OCI-LY7 (cell line): ENCODE results near the gene SLC4A9. TPM values are rescaled to one million over a fixed set of nuclear protein-coding genes. Genes with fewer than 3 reads are reported as not detected.

Source experiments
- BruUV-seq: library from RNA; stranded (reverse); fragments of 400-500 nt; replicated peaks from 2 replicates; lab custom pipeline; 2021; lab: Mats Ljungman, UMichigan
- CTCF ChIA-PET: fragments of 300-600 bp; sonication (Branson Sonifier 250); formaldehyde crosslinking; loops from one replicate; lab custom pipeline; 2022; ENCODE audit warnings: antibody characterized with exemption; ENCODE audit not compliant: unreplicated experiment; lab: Charles Lee
- POLR2A ChIA-PET: fragments of 300-600 bp; sonication (Branson Sonifier 250); formaldehyde crosslinking; loops from one replicate; lab custom pipeline; 2022; ENCODE audit warnings: antibody characterized with exemption; lab: Charles Lee
- DNase-seq: peaks from one replicate; pipeline ENCODE4 v3.0.0-alpha.2; 2015; ENCODE audit warnings: low spot score
- H2AFZ ChIP-seq: fragments of 200-600 bp; sonication (generic), shearing (Covaris generic); 2 replicates; pipeline ENCODE4 v1.6.1; 2014; ENCODE audit warnings: mild to moderate bottlenecking, antibody characterized with exemption, low read length, moderate library complexity
- H3K27ac ChIP-seq: fragments of 200-600 bp; sonication (generic); 2 replicates; pipeline ENCODE4 v1.5.1; 2014; ENCODE audit warnings: mixed run types, low read depth, mild to moderate bottlenecking, moderate library complexity, low read length, inconsistent platforms; ENCODE audit not compliant: poor library complexity, severe bottlenecking
- H3K36me3 ChIP-seq: fragments of 200-600 bp; sonication (generic); 2 replicates; pipeline ENCODE4 v1.6.1; 2014; ENCODE audit warnings: mild to moderate bottlenecking, antibody characterized with exemption, low read length, moderate library complexity, mixed read lengths; ENCODE audit not compliant: insufficient read depth
- H3K4me1 ChIP-seq: fragments of 200-600 bp; sonication (generic); 2 replicates; pipeline ENCODE4 v1.5.1; 2014; ENCODE audit warnings: mild to moderate bottlenecking, low read length; ENCODE audit not compliant: insufficient read depth, poor library complexity, severe bottlenecking
- H3K4me2 ChIP-seq: fragments of 200-600 bp; sonication (generic); 2 replicates; pipeline ENCODE4 v1.6.1; 2014; ENCODE audit warnings: mild to moderate bottlenecking, low read length
- H3K4me3 ChIP-seq: fragments of 200-600 bp; sonication (generic); 2 replicates; pipeline ENCODE4 v1.5.1; 2014; ENCODE audit warnings: mild to moderate bottlenecking, low read depth, low read length; ENCODE audit not compliant: poor library complexity, severe bottlenecking
- H3K79me2 ChIP-seq: fragments of 200-600 bp; sonication (generic); 2 replicates; pipeline ENCODE4 v1.6.1; 2016; ENCODE audit warnings: low read depth, mild to moderate bottlenecking, low read length, moderate library complexity, mixed read lengths; ENCODE audit not compliant: insufficient read depth
- H3K9me2 ChIP-seq: fragments of 200-600 bp; sonication (generic); 2 replicates; pipeline ENCODE4 v1.6.1; 2016; ENCODE audit warnings: mild to moderate bottlenecking, low read length, mixed read lengths; ENCODE audit not compliant: insufficient read depth
- H3K9me3 ChIP-seq: fragments of 200-600 bp; sonication (generic); 2 replicates; pipeline ENCODE4 v1.6.1; 2014; ENCODE audit warnings: mild to moderate bottlenecking, mixed run types, low read length, mixed read lengths
- H4K20me1 ChIP-seq: fragments of 200-600 bp; sonication (generic); 2 replicates; pipeline ENCODE4 v1.6.1; 2014; ENCODE audit warnings: mild to moderate bottlenecking, antibody characterized with exemption, low read length, moderate library complexity, mixed read lengths; ENCODE audit not compliant: insufficient read depth
- CTCF ChIP-seq: fragments of 200-600 bp; sonication (generic); conservative IDR thresholded peaks from 2 replicates; pipeline ENCODE4 v1.5.1; 2014; ENCODE audit warnings: mild to moderate bottlenecking, antibody characterized with exemption, low read length, moderate library complexity, mixed read lengths
- EZH2phosphoT487 ChIP-seq: fragments of 200-600 bp; sonication (generic); IDR thresholded peaks from 2 replicates; pipeline ENCODE4 v1.6.1; 2018; ENCODE audit warnings: low read depth, borderline replicate concordance, mild to moderate bottlenecking, mixed run types, antibody characterized with exemption, low read length, moderate library complexity, mixed read lengths
- intact Hi-C: fragments of 100-400 bp; cut with micrococcal nuclease; formaldehyde crosslinking; loops from one replicate; pipeline ENCODE4 v1.10.0; 2022; ENCODE audit not compliant: unreplicated experiment
- total RNA-seq, 2 experiments: library from RNA; depleted of rRNA in 1 of 2; stranded (reverse); fragments of >200 nt in 1 of 2; shearing (Covaris generic) in 1 of 2; gene quantifications; 2 replicates each; pipeline ENCODE4 v1.2.3, GENCODE V29; 2014 to 2022

The SLC4A9 gene
- total RNA-seq, 2 experiments from 2014 or later, result 0.22 to 2.6 TPM

DNA sequence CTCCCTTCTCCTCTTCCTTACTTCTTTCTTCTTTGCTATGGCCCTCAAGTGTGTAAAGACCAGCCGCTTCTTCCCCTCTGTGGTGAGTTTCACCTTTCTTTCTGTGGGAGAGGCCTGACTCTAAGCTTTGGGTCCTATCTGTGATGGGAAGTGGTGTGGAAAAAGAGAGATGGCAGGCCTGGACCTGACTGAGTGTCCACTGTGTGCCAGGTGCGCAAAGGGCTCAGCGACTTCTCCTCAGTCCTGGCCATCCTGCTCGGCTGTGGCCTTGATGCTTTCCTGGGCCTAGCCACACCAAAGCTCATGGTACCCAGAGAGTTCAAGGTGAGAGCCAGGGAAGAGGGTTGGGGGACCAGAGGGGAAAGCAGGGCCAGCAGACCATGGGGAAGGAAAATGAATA is 5.9 kb downstream of the SLC4A9 start:
- intact Hi-C loops, result loop anchor here (10.0 kb wide), 1 partner anchor 189 kb away; the partner anchor contains the start of gene SRA1
- H4K20me1 ChIP-seq, result no peaks in the 10 kb centered on the region
- H3K27ac ChIP-seq, result no peak overlapping the region
- H3K4me1 ChIP-seq, result peaks cover 3% of the 10 kb centered on the region
- no peak overlapping the region for H3K4me2 ChIP-seq
- H3K79me2 ChIP-seq, result no peaks in the 10 kb centered on the region
- H3K9me3 ChIP-seq, result no peaks in the 10 kb centered on the region
- no peaks in the 10 kb centered on the region for H3K9me2 ChIP-seq
- POLR2A ChIA-PET, result interaction anchor here (0.6 to 1.5 kb wide), 3 partner anchors 29 to 118 kb away, joined by 3 to 5 read pairs (median 5); no protein-coding TSS in a partner anchor
- H3K36me3 ChIP-seq, result no peaks in the 10 kb centered on the region
- BruUV-seq, result no TSS peak
- no peak overlapping the region for H3K4me3 ChIP-seq
- H2AFZ ChIP-seq, result no peak overlapping the region
- TF ChIP-seq EZH2phosphoT487, result no peak
- DNase-seq, result no peak
- CTCF ChIA-PET, result no interaction called here

DNA sequence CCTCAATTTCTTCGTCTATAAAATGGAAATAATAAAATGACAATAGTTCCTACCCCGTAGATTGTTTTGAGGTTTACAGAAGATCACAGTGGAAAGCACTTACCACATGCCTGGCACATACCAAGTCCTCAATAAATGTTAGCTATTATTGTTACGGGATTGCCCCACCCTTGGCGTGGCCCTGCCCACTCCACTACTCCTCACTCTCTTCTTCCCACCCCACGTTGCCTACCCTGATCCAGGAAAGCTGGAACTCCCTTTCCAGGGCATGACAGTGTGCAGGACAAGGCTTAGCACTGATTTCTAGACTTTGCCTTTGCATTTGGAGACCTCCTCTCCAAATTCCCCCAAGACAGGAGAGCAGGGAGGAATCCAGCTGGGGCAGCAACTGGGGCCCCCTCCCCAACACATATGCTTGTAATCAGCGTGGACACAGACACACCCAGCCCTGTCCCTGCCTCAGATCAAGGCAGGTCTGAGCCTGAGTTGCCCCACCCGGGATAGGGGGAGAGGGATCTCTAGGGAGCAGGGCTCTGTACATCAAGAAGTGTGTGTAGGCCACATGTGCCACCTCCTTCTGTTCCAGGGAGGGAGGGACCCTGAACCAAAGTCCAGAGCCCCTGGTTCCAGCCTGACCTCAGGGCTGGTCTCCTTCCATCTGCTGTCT is 6.7 kb downstream of the SLC4A9 start:
- intact Hi-C loops, result loop anchor here (10.0 kb wide), 1 partner anchor 188 kb away; the partner anchor contains the start of gene SRA1
- no peaks in the 10 kb centered on the region for H4K20me1 ChIP-seq

More for the DNA sequence above, 6.7 kb downstream of the SLC4A9 start:
- no peak overlapping the region for H2AFZ ChIP-seq
- no TSS peak for BruUV-seq
- no peaks in the 10 kb centered on the region for H3K9me2 ChIP-seq
- DNase-seq, result no peak
- no peak overlapping the region for H3K4me2 ChIP-seq
- no peaks in the 10 kb centered on the region for H3K79me2 ChIP-seq
- H3K36me3 ChIP-seq, result no peaks in the 10 kb centered on the region
- H3K9me3 ChIP-seq, result no peaks in the 10 kb centered on the region
- CTCF ChIA-PET, result no interaction called here
- TF ChIP-seq CTCF (no peak), EZH2phosphoT487 (no peak)
- POLR2A ChIA-PET, result interaction anchor here (0.6 to 1.5 kb wide), 3 partner anchors 30 to 118 kb away, joined by 3 to 5 read pairs (median 5); no protein-coding TSS in a partner anchor
- peaks cover 3% of the 10 kb centered on the region for H3K4me1 ChIP-seq
- H3K4me3 ChIP-seq, result no peak overlapping the region
- no peak overlapping the region for H3K27ac ChIP-seq
